Upper lobe of left lung (tissue), 6 donors: ENCODE measurements around the gene GRIK2. TPM values are rescaled to one million over a fixed set of nuclear protein-coding genes. Genes with fewer than 3 reads are reported as not detected.

ENCODE experiments used
- ATAC-seq, 2 donors: fragments of 200-7000 bp; cut with Tn5 transposase; one replicate each; pipeline ENCODE4 v1.9.1; 2022; ENCODE audit warnings: mild to moderate bottlenecking in 2 of 2, moderate library complexity in 2 of 2; ENCODE audit not compliant: low FRiP score in 2 of 2
- DNase-seq, 2 donors: peaks; one replicate each; pipeline ENCODE4 v3.0.0-alpha.2; 2019 to 2020
- H3K27ac ChIP-seq, 4 donors: fragments of 200-600 bp; sonication (generic); one replicate each; pipeline ENCODE4 v1.5.1; 2016 to 2019
- H3K27me3 ChIP-seq, 4 donors: fragments of 200-600 bp; sonication (generic); one replicate each; pipeline ENCODE4 v1.5.1; 2017 to 2019
- H3K36me3 ChIP-seq, 4 donors: fragments of 200-600 bp; sonication (generic); one replicate each; pipeline ENCODE4 v1.5.1; 2016 to 2019
- H3K4me1 ChIP-seq, 4 donors: fragments of 200-600 bp; sonication (generic); one replicate each; pipeline ENCODE4 v1.5.1; 2018 to 2019
- H3K4me3 ChIP-seq, 4 donors: fragments of 200-600 bp; sonication (generic); one replicate each; pipeline ENCODE4 v1.5.1; 2017 to 2019; ENCODE audit warnings: mild to moderate bottlenecking in 2 of 4, moderate library complexity in 1 of 4
- H3K9me3 ChIP-seq, 4 donors: fragments of 200-600 bp; sonication (generic); one replicate each; pipeline ENCODE4 v1.5.1; 2018 to 2019
- CTCF ChIP-seq, 6 experiments: fragments of 450-650 bp in 4 of 6; fragments of 200-600 bp in 2 of 6; sonication (generic) in 2 of 6; IDR thresholded peaks; one replicate each; pipeline ENCODE4 v1.5.1; 2016 to 2019; ENCODE audit warnings: antibody characterized with exemption in 6 of 6
- EP300 ChIP-seq, 4 donors: sonication (generic); formaldehyde crosslinking; IDR thresholded peaks; one replicate each; pipeline ENCODE4 v1.5.1; 2017; ENCODE audit warnings: antibody characterized with exemption in 4 of 4, control low read depth in 2 of 4
- POLR2A ChIP-seq, 4 donors: fragments of 450-650 bp; IDR thresholded peaks; one replicate each; pipeline ENCODE4 v1.5.1; 2016 to 2017; ENCODE audit warnings: antibody characterized with exemption in 4 of 4, mild to moderate bottlenecking in 2 of 4
- POLR2AphosphoS5 ChIP-seq, 2 donors: sonication (generic); formaldehyde crosslinking; IDR thresholded peaks; one replicate each; pipeline ENCODE4 v1.5.1; 2017; ENCODE audit warnings: antibody characterized with exemption in 2 of 2
- WGBS, 2 donors: methylation state at CpG; one replicate each; pipeline ENCODE4 v1.1.5; 2017 to 2018; 5-methylcytosine and 5-hydroxymethylcytosine counted together
- total RNA-seq, 6 donors: library from RNA; depleted of rRNA in 4 of 6; stranded (reverse); fragments of >200 nt in 4 of 6; gene quantifications; one replicate each; pipeline versions ENCODE4 v1.1.0 to v1.2.1, GENCODE V29; 2016 to 2021
- donor health status: DM: no; HTN: no; CAD: no; lungs with moderate emphysema.
- donor health status: DM: no; HTN: yes; CAD: no; lungs with severe emphysema.

Gene GRIK2
- total RNA-seq, 6 donors from 2014 or later = 0.07 to 1.2 (median 0.50) TPM; not detected in 2

GRCh38 chr6:101554231-101554630 lies 160.7 kb downstream of the GRIK2 start:
- Histone ChIP-seq H3K4me3 (no peak overlapping the region), H3K27ac (no peak overlapping the region), H3K9me3 (no peaks in the 10 kb centered on the region), H3K36me3 (no peaks in the 10 kb centered on the region), H3K4me1 (no peaks in the 10 kb centered on the region), H3K27me3 (no peaks in the 10 kb centered on the region)
- TF ChIP-seq CTCF (IDR thresholded peaks at IDR 0.05) (no peak), POLR2AphosphoS5 (IDR thresholded peaks at IDR 0.05) (no peak), EP300 (IDR thresholded peaks at IDR 0.05) (no peak), POLR2A (IDR thresholded peaks at IDR 0.05) (no peak)
- ATAC-seq (no peak), DNase-seq (no peak)
- WGBS, 2 donors = 50 to 57% methylated on average over 1 of the region's 1 CpG

GRCh38 chr6:101558712-101559111 lies 165.2 kb downstream of the GRIK2 start:
- no peaks in the 10 kb centered on the region for H3K9me3 ChIP-seq
- no peaks in the 10 kb centered on the region for H3K27me3 ChIP-seq
- H3K36me3 ChIP-seq = no peaks in the 10 kb centered on the region
- no peak for ATAC-seq
- no peak overlapping the region for H3K27ac ChIP-seq
- WGBS, 2 donors = 65 to 70% methylated on average over 2 of the region's 2 CpGs
- TF ChIP-seq CTCF (IDR thresholded peaks at IDR 0.05) = no peak
- H3K4me3 ChIP-seq = no peak overlapping the region
- H3K4me1 ChIP-seq = no peaks in the 10 kb centered on the region
- no peak for DNase-seq

GRCh38 chr6:101572627-101573026 lies 179.1 kb downstream of the GRIK2 start:
- no peak overlapping the region for H3K4me3 ChIP-seq
- H3K4me1 ChIP-seq = no peaks in the 10 kb centered on the region
- H3K27ac ChIP-seq = no peak overlapping the region
- H3K36me3 ChIP-seq = no peaks in the 10 kb centered on the region
- no peaks in the 10 kb centered on the region for H3K27me3 ChIP-seq
- ATAC-seq (no peak), DNase-seq (no peak)
- WGBS, 2 donors = 81 to 84% methylated on average over 4 of the region's 4 CpGs
- TF ChIP-seq POLR2A (IDR thresholded peaks at IDR 0.05) (no peak), POLR2AphosphoS5 (IDR thresholded peaks at IDR 0.05) (no peak)
- no peaks in the 10 kb centered on the region for H3K9me3 ChIP-seq

GRCh38 chr6:101577091-101577490 lies 183.6 kb downstream of the GRIK2 start:
- Histone ChIP-seq H3K27ac (no peak overlapping the region), H3K36me3 (no peaks in the 10 kb centered on the region), H3K4me3 (no peak overlapping the region), H3K4me1 (no peaks in the 10 kb centered on the region), H3K9me3 (no peaks in the 10 kb centered on the region), H3K27me3 (no peaks in the 10 kb centered on the region)
- DNase-seq (no peak), ATAC-seq (no peak)
- no peak for TF ChIP-seq EP300 (IDR thresholded peaks at IDR 0.05)
- TF ChIP-seq POLR2A (IDR thresholded peaks at IDR 0.05) = no peak
- no peak for TF ChIP-seq POLR2AphosphoS5 (IDR thresholded peaks at IDR 0.05)
- no peak for TF ChIP-seq CTCF (IDR thresholded peaks at IDR 0.05)

- 94 to 100% methylated on average over 1 of the region's 1 CpG for WGBS, 2 donors
- Histone ChIP-seq H3K27me3 (no peaks in the 10 kb centered on the region), H3K36me3 (no peaks in the 10 kb centered on the region), H3K27ac (no peak overlapping the region), H3K9me3 (no peaks in the 10 kb centered on the region), H3K4me3 (no peak overlapping the region), H3K4me1 (no peaks in the 10 kb centered on the region)
- DNase-seq (no peak), ATAC-seq (no peak)
- TF ChIP-seq POLR2AphosphoS5 (IDR thresholded peaks at IDR 0.05) (no peak), CTCF (IDR thresholded peaks at IDR 0.05) (no peak), EP300 (IDR thresholded peaks at IDR 0.05) (no peak), POLR2A (IDR thresholded peaks at IDR 0.05) (no peak)
Measured at GRCh38 chr6:101578306-101578705, 184.8 kb downstream of the GRIK2 start.
